Smooth muscle cell of the brain vasculature (primary cell): ENCODE data around the gene PCK1.

Experiments used
- DNase-seq: peaks from one replicate; pipeline ENCODE4 v3.0.0-alpha.2; 2012; ENCODE audit warnings: low read depth, low spot score

PCK1 gene

GRCh38 chr20:57559658-57560553, 1.0 kb upstream of the PCK1 start:
- DNase-seq, result no peak

- no peak for DNase-seq
Observed at GRCh38 chr20:57561356-57562279, 708 bp downstream of the PCK1 start.

- DNase-seq, result no peak
Observed at GRCh38 chr20:57562541-57563465, 1.9 kb downstream of the PCK1 start.

GRCh38 chr20:57563522-57563921, 2.6 kb downstream of the PCK1 start:
- DNase-seq, result no peak

GRCh38 chr20:57564180-57564802, 3.4 kb downstream of the PCK1 start:
- DNase-seq, result no peak

- DNase-seq, result no peak
Observed at GRCh38 chr20:57564951-57565642, 4.2 kb downstream of the PCK1 start.

- no peak for DNase-seq
Observed at GRCh38 chr20:57566399-57566798, 5.5 kb downstream of the PCK1 start.

GRCh38 chr20:57566803-57567459, 6.0 kb downstream of the PCK1 start:
- no peak for DNase-seq

- no peak for DNase-seq
Observed at GRCh38 chr20:57567471-57568079, 6.7 kb downstream of the PCK1 start.

- DNase-seq, result no peak
Observed at GRCh38 chr20:57568088-57568896, 7.4 kb downstream of the PCK1 start.

GRCh38 chr20:57568960-57569359, 8.1 kb downstream of the PCK1 start:
- no peak for DNase-seq

GRCh38 chr20:57570145-57570850, 9.4 kb downstream of the PCK1 start:
- no peak for DNase-seq

- no peak for DNase-seq
Observed at GRCh38 chr20:57570920-57571319, 10.0 kb downstream of the PCK1 start.

- DNase-seq, result no peak
Observed at GRCh38 chr20:57571782-57572416, 11.0 kb downstream of the PCK1 start.

GRCh38 chr20:57573242-57573641, 12.3 kb downstream of the PCK1 start:
- no peak for DNase-seq

- no peak for DNase-seq
Observed at GRCh38 chr20:57573894-57574293, 13.0 kb downstream of the PCK1 start.

GRCh38 chr20:57574954-57575353, 14.0 kb downstream of the PCK1 start:
- no peak for DNase-seq
